Testis (tissue), 2 donors: ENCODE measurements around the gene TCF12.

Experiments used
- POLR2A ChIP-seq: fragments of 450-650 bp; IDR thresholded peaks from one replicate; pipeline ENCODE4 v1.6.1; 2017; ENCODE audit warnings: antibody characterized with exemption, mild to moderate bottlenecking, moderate library complexity
- TF ChIP-seq, protein P1 (sequence below), 3 experiments: fragments of 450-650 bp in 2 of 3; fragments of 200-600 bp in 1 of 3; sonication (generic) in 1 of 3; IDR thresholded peaks; one replicate each; pipeline ENCODE4 v1.5.1; 2016 to 2019; ENCODE audit warnings: antibody characterized with exemption in 3 of 3, mild to moderate bottlenecking in 2 of 3, moderate library complexity in 1 of 3

DNA sequence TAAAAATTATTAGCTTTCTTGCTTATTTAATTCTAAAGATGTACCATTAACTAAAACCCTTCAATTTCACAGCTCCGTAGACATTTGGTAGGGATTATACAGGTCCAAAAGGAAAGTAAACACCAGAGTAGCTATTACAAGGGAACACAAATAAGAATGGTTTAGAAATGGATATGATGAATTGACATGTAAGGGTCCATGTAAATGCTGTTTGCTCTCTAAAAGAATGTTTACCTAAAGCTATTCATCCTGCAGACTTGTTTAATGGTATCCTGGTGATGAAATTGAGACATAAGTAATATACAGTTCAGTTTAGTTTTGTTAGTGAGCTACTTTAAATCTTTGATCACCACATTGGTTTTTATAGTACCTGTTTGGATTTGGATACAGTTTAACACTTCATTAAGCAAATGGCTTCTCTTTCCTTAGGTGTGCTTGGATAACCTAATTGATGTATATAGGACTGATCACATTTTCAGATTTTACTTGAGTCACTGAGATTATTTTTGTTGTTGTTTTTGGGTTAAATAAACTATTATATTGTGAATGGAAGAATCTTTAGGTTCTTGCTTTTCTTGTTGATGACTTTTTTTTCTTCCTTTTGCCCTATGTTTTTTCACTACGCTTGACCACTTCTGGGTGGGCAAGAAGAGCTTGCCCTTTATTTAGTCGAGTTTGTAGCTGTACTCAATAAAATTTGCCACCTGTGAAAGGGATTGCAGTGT is 115.4 kb downstream of the TCF12 start:
- TF ChIP-seq, protein P1, sequence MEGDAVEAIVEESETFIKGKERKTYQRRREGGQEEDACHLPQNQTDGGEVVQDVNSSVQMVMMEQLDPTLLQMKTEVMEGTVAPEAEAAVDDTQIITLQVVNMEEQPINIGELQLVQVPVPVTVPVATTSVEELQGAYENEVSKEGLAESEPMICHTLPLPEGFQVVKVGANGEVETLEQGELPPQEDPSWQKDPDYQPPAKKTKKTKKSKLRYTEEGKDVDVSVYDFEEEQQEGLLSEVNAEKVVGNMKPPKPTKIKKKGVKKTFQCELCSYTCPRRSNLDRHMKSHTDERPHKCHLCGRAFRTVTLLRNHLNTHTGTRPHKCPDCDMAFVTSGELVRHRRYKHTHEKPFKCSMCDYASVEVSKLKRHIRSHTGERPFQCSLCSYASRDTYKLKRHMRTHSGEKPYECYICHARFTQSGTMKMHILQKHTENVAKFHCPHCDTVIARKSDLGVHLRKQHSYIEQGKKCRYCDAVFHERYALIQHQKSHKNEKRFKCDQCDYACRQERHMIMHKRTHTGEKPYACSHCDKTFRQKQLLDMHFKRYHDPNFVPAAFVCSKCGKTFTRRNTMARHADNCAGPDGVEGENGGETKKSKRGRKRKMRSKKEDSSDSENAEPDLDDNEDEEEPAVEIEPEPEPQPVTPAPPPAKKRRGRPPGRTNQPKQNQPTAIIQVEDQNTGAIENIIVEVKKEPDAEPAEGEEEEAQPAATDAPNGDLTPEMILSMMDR (IDR thresholded peaks at IDR 0.05), result no peak
- TF ChIP-seq POLR2A, result no peak
